NCI-H2227 treated with DMSO at 0.1 percent for 48 hours (cell line): ENCODE results near the gene CYP26B1.

ENCODE experiments used
- DNase-seq: peaks from one replicate; lab custom pipeline; 2025; lab: John Stamatoyannopoulos, UW

The CYP26B1 gene

DNA sequence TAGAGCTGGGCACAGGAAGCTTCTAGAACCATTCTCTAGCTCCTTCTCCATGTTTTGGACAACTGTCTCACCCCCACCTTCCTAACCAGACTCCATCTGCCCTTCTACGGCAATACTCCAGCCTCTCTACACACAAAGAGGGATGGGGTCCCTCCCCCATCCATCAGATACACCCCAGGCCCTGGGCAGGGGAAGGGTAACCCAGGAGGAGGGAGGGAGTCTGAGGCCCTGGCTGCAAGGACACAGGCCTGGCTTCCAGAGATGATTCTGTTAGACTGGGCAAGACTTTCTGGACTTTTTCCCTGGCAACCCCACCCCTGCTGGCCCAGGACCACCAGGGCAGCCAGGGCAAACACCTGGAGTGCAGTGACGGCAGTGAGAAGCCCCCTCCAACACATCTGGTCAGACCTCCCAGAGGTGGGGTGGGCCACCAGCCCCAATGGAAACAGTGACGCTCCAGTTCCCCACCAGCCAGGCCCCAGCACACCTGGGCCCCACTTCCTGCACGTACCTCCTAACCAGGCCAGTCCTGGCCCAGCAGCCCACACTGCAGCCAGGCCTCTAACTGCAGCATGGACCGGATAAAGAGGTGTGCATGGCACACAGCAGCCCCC is 6.5 kb downstream of the CYP26B1 start:
- DNase-seq = no peak

DNA sequence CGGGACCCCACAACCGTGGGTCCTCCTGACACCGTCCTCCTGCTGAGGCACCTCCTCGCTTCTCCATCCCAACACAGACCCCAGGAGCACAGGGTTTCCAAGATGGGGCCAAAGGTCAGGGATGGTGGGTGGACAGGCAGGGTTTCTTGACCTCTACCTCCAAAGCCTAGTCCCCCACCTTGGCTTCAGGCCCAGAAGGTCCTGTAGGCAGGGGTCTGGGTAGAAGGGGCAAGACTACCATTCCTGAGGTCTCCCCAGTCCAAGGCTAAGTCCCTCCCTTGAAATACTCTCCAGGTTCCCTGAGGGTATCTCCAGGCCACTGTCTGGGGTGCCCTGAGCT is 7.1 kb downstream of the CYP26B1 start:
- no peak for DNase-seq

- DNase-seq = no peak
Measured at GRCh38 chr2:72139874-72140620, 7.6 kb downstream of the CYP26B1 start.

DNA sequence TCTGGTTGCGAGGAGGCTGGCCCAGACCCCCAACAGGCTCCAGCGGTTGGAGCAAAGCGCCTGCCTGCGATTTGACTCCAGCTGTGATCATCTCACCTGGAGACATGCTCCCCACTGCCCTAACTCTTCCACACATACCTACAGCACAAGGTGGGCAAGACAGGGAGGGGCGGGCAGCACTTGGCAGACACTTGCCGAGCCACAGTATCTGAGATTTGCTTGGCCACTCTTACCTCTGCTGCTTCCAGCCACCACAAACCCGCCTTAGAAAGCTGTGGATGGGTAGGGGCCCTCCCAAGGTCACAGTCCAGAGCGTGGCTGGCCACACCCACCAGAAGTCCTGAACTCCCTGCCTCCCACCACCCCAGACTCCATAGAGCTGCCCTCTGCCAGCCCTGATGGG is 8.2 kb downstream of the CYP26B1 start:
- DNase-seq = no peak

DNA sequence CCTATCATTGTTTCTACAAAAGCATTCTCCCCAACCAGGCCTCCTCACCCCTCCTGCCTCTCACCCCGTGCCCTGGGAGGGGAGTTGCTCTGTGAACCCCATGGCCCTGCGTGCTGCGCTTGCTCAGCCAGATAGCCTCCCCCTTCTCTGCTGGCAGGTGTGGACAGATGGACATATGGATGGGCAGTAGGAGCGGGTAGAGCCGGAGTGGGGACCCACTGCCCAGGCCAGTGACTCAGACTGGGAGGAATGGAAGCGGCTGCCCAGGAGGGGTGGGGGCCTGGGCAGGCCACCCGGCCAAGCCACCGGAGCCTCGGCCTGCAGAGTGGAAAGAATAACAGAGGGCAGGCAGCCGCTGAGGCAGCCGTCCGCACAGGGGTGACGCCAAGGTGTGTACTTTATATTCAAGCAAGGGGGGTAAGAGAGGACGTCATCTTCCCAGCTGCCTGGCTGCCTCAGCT is 8.7 kb downstream of the CYP26B1 start:
- DNase-seq = no peak

DNA sequence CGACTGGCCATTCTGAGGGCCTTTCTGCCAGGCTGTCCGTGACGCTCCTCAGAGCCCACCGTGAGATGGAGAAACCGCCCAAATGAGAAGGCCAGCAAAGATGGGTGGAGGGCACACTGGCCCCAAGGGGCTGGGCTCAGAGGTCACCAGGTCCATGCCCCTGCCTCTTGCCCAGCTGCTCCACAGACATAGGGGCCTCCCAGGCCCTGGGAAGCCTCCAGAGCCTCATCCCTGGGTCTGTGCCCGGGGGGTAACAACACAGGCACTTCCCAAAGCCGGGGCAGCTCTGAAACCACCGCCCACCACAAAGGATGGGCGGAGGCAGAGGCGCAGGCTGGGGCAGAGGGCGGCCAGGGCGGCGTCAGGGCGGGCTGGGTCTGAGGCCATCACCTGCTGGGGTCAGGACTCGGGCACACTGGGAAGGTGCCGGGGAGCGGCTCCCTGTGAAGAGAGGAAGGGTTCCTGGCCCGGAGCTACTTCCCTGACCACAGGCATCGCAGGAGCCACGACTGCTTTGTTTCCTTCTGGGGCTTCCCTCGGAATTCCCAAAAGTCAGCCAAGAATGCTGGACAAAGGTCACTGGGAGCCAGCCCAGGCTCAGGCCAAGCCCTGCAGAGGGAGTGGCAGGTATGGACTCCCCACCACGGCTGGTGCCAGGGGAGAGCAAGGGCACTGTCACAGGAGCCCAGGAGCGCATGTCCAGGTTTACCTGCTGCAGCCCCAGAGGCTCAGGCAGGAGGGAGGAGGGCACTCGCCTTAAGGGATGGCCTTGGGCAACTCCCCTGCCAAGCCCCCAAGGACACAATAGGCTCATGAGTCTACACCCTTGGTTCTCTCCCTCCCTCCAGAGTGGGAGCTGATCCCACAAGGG is 9.4 kb downstream of the CYP26B1 start:
- DNase-seq = no peak

- no peak for DNase-seq
Measured at GRCh38 chr2:72137498-72138010, 10.1 kb downstream of the CYP26B1 start.

GRCh38 chr2:72136933-72137497 is 10.6 kb downstream of the CYP26B1 start:
- no peak for DNase-seq

- no peak for DNase-seq
Measured at GRCh38 chr2:72136331-72136730, 11.3 kb downstream of the CYP26B1 start.

DNA sequence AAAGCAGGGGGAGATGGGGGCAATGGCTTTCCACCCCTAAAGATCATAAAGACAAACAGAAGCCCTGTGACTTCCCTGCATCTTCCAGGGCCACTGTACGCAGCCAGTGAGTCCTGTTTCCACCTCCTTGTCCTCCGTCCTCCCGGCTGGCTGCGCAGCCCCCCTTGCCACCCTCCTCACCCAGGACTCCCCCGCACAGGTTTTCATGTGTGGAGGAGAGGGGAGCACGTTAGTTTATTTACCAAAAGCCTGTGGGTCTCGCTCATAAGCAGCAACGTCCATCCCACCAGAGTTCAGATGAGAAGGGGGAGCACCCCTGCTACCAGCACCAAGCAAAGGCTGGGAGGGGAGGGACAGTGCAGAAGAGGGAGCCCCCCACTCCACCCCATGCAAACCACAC is 11.7 kb downstream of the CYP26B1 start:
- no peak for DNase-seq

- no peak for DNase-seq
Measured at GRCh38 chr2:72134997-72135800, 12.5 kb downstream of the CYP26B1 start.

DNA sequence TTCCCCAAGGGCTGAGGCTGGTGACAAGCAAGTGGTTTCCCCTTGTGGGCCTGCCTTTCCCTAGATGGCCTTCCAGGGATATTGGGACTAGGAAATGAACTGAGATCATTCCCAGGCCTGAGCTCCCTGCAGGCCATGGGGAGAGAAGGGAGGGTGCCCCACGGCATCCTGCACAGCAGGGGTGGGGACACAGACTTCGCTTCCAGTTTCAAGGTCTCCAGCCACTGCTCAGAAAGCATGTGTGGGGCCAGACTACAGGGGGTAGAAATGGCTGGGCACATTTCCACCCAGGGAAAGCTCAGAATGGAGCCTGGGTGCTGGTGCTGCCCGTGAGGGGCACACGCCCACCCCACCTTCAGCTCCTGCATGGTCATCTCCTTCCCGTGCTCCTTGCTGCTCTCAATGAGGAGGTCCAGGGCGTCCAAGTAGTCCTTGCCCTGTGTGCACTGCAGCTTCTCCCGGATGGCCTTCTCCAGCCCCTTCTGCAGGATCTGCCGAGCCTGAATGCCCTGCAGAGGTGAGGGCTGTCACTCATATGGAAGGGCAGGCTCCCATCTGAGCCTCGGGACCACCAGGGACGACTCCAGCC is 13.2 kb downstream of the CYP26B1 start:
- no peak for DNase-seq

DNA sequence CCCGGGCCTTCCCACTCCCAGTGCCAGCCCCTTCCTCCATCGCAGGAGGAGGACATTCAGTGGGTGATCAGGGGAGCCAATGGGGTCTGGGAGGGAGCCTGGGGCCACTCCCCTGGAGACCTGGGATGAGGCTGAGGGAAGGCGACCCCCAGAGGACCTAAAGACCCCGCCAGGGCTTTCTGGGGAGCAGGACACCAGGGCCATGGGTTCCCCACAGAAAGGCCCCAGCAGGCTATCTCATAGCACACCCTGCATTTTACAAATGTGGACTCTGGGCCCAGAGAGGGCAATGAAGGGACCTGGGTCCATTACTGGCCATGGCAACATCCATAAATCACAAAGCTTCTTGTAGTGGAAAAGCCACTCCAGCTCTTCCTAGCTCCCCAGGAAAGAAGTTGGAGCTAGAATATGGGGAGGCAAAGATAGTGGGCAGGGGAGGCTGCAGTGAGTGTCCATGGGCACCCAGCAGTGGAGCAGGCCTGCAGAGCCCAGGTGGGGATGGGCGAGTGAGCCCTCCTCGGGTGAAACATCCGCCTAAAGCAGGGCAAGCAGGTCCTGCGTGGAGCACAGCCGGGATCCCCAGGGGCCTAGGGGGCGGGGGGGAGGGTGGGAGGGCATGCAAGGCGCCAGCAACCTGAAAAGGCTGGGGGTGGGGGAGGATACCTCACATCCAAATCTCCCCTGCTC is 13.8 kb downstream of the CYP26B1 start:
- no peak for DNase-seq

DNA sequence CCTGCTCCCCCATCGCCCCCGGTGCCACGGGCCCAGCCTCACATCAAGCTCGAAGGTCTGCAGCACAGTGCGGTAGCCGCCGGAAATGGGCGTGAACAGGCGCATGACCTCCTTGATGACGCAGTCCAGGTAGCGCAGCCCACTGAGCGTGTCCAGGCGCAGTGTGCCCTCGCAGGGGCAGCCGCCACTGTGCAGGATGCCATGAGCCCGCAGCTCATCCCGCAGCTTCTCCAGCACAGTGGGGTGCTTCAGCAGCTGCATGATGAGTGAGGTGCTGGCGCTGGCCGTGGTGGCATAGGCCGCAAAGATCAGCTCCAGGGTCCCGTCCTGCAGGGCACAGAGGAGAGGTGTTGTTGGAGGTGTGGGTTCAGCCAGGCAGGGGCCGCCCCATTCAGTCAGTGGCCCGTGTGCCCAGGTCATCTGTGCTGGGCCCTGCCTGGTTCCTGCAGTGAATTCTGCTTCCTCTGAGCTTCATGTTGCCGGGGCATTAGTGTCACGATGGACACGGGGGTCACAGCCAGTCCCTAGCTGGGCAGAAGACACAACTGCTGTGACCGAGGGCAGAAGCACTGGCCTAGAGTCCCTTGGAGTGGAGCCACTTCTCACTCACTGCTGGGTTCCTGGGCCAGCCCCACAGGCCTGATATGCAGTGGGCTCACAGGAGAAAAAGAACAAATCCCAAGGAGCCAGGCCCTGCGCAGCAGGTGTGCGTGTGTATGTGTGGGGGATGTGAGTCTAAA is 14.5 kb downstream of the CYP26B1 start:
- DNase-seq = no peak

- DNase-seq = no peak
Measured at GRCh38 chr2:72131916-72132841, 15.5 kb downstream of the CYP26B1 start.

DNA sequence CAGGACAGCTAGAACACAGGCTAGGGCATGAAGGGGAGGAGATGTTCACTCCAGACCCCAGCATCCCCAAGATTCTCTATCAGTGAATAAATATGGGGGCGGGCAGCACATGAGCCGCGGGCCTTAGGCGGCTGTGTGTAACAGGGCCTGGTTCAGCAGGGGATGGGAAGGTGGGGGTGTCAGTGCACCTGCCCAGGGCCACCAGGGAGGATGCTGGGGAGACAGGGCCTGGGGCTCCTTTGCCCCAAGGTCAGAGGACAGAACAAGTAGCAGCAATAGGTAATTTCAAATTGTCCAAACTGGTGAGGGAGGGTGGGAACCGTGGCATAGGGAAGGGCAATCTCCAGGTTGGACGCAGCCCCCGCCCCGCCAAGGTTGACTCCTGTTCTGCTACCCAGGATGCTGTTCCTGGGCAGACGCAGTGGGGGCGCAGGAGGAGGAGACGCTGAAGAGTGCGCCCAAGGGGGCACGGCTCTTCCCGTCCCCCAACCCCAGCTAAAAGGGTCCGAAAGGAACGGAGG is 16.2 kb downstream of the CYP26B1 start:
- DNase-seq = no peak

- no peak for DNase-seq
Measured at GRCh38 chr2:72130659-72131360, 16.9 kb downstream of the CYP26B1 start.
